PC-9 (cell line): ENCODE results near the gene CREBBP. TPM values are rescaled to one million over a fixed set of nuclear protein-coding genes. Genes with fewer than 3 reads are reported as not detected.

Experiments used
- BruUV-seq: library from RNA; stranded (reverse); fragments of 400-500 nt; replicated peaks from 2 replicates; lab custom pipeline; 2021; lab: Mats Ljungman, UMichigan
- CTCF ChIA-PET: fragments of 300-600 bp; sonication (Branson Sonifier 250); formaldehyde crosslinking; loops from one replicate; lab custom pipeline; 2022; ENCODE audit warnings: antibody characterized with exemption; lab: Charles Lee
- POLR2A ChIA-PET: fragments of 300-600 bp; sonication (Branson Sonifier 250); formaldehyde crosslinking; loops from one replicate; lab custom pipeline; 2022; ENCODE audit warnings: antibody characterized with exemption; ENCODE audit not compliant: unreplicated experiment; lab: Charles Lee
- DNase-seq, 2 experiments: peaks; one replicate each; pipeline versions ENCODE4 v3.0.0 to v3.0.0-alpha.2; 2015 to 2022; ENCODE audit warnings: mixed read lengths in 1 of 2
- H2AFZ ChIP-seq: fragments of 200-600 bp; sonication (generic); 2 replicates; pipeline ENCODE4 v1.8.1; 2017; ENCODE audit warnings: antibody characterized with exemption
- H3F3A ChIP-seq: fragments of 200-600 bp; sonication (generic); 2 replicates; pipeline ENCODE4 v1.8.1; 2017; ENCODE audit warnings: antibody characterized with exemption, mild to moderate bottlenecking, low read depth; ENCODE audit not compliant: insufficient read depth
- H3K27ac ChIP-seq: fragments of 200-600 bp; sonication (generic); 2 replicates; pipeline ENCODE4 v1.6.1; 2016; ENCODE audit warnings: mixed run types
- H3K27me3 ChIP-seq: fragments of 200-600 bp; sonication (generic); 2 replicates; pipeline ENCODE4 v1.6.1; 2016; ENCODE audit warnings: low read depth, mixed run types; ENCODE audit not compliant: insufficient read depth
- H3K36me3 ChIP-seq: fragments of 200-600 bp; sonication (generic); 2 replicates; pipeline ENCODE4 v1.6.1; 2016; ENCODE audit warnings: low read depth, mixed run types
- H3K4me1 ChIP-seq: fragments of 200-600 bp; sonication (generic); replicated peaks from 2 replicates; pipeline ENCODE4 v1.6.1; 2016; ENCODE audit warnings: mixed run types; ENCODE audit not compliant: insufficient read depth
- H3K4me2 ChIP-seq: fragments of 200-600 bp; sonication (generic); 2 replicates; pipeline ENCODE4 v1.6.1; 2017; ENCODE audit warnings: mixed run types
- H3K4me3 ChIP-seq: fragments of 200-600 bp; sonication (generic); 2 replicates; pipeline ENCODE4 v1.6.1; 2016; ENCODE audit warnings: mixed run types
- H3K79me2 ChIP-seq: fragments of 200-600 bp; sonication (generic); 2 replicates; pipeline ENCODE4 v1.6.1; 2017; ENCODE audit warnings: low read depth, mixed run types
- H3K9me2 ChIP-seq: fragments of 200-600 bp; sonication (generic); 2 replicates; pipeline ENCODE4 v1.8.1; 2017; ENCODE audit warnings: mild to moderate bottlenecking; ENCODE audit not compliant: insufficient read depth
- H3K9me3 ChIP-seq: fragments of 200-600 bp; sonication (generic); 2 replicates; pipeline ENCODE4 v1.8.1; 2016; ENCODE audit warnings: low read depth; ENCODE audit not compliant: insufficient read depth
- H4K20me1 ChIP-seq: fragments of 200-600 bp; sonication (generic); 2 replicates; pipeline ENCODE4 v1.8.1; 2017; ENCODE audit not compliant: insufficient read depth
- EZH2 ChIP-seq: fragments of 200-600 bp; sonication (generic); IDR thresholded peaks from 2 replicates; pipeline ENCODE4 v1.8.0; 2017; ENCODE audit warnings: antibody characterized with exemption, low read depth
- intact Hi-C: fragments of 100-400 bp; cut with micrococcal nuclease; formaldehyde crosslinking; loops from one replicate; pipeline ENCODE4 v1.10.0; 2022; ENCODE audit not compliant: unreplicated experiment
- total RNA-seq: library from RNA; stranded (reverse); gene quantifications from 2 replicates; pipeline ENCODE4 v1.2.3, GENCODE V29; 2021
- TF ChIP-seq, protein P1 (sequence below): fragments of 200-600 bp; sonication (generic); conservative IDR thresholded peaks from 2 replicates; pipeline ENCODE4 v1.6.1; 2017; ENCODE audit warnings: mixed run types, antibody characterized with exemption, mild to moderate bottlenecking, moderate library complexity

The CREBBP gene
- total RNA-seq, 1 experiment from 2014 or later: 74.9 TPM

DNA sequence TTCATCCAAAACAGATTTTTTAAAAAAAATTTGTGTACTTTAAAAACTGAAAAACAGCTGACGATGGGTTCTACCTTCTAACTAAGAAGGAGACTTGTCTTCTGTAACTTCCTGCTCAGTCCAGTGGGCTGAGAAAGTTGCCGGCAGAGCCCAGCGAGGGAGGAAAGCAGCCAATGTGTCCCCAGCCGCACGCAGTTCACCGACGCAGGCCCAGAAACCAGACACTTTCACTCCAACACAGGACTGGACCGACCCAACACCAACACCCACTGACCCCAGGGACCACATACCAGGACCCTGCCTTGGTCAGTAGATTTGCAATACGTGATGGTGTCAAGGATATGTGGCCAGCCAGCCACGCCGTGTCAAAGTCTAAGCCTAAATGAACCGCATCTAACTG, 188.8 kb downstream of the CREBBP start:
- TF ChIP-seq EZH2: no peak
- TF ChIP-seq, protein P1, sequence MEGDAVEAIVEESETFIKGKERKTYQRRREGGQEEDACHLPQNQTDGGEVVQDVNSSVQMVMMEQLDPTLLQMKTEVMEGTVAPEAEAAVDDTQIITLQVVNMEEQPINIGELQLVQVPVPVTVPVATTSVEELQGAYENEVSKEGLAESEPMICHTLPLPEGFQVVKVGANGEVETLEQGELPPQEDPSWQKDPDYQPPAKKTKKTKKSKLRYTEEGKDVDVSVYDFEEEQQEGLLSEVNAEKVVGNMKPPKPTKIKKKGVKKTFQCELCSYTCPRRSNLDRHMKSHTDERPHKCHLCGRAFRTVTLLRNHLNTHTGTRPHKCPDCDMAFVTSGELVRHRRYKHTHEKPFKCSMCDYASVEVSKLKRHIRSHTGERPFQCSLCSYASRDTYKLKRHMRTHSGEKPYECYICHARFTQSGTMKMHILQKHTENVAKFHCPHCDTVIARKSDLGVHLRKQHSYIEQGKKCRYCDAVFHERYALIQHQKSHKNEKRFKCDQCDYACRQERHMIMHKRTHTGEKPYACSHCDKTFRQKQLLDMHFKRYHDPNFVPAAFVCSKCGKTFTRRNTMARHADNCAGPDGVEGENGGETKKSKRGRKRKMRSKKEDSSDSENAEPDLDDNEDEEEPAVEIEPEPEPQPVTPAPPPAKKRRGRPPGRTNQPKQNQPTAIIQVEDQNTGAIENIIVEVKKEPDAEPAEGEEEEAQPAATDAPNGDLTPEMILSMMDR: no peak
- Histone ChIP-seq H3K4me1 (no peaks in the 10 kb centered on the region), H3K27ac (no peak overlapping the region), H3K9me3 (no peaks in the 10 kb centered on the region), H3K36me3 (no peaks in the 10 kb centered on the region), H2AFZ (no peak overlapping the region), H4K20me1 (peaks cover 30% of the 10 kb centered on the region), H3K4me2 (no peak overlapping the region), H3K79me2 (peaks cover 14% of the 10 kb centered on the region; the same call in 1 of the 2 replicates), H3K9me2 (no peaks in the 10 kb centered on the region), H3F3A (peaks cover 6% of the 10 kb centered on the region), H3K27me3 (no peaks in the 10 kb centered on the region), H3K4me3 (no peak overlapping the region)
- ChIA-PET POLR2A (interaction anchor here (0.6 kb wide), 1 partner anchor 461 kb away, joined by 5 read pairs; no protein-coding TSS in a partner anchor), CTCF (no interaction called here)
- BruUV-seq: no TSS peak
- intact Hi-C loops: loop anchor here (5.0 to 10.0 kb wide), 2 partner anchors 563 to 711 kb away; no protein-coding TSS in a partner anchor
- DNase-seq: no peak

DNA sequence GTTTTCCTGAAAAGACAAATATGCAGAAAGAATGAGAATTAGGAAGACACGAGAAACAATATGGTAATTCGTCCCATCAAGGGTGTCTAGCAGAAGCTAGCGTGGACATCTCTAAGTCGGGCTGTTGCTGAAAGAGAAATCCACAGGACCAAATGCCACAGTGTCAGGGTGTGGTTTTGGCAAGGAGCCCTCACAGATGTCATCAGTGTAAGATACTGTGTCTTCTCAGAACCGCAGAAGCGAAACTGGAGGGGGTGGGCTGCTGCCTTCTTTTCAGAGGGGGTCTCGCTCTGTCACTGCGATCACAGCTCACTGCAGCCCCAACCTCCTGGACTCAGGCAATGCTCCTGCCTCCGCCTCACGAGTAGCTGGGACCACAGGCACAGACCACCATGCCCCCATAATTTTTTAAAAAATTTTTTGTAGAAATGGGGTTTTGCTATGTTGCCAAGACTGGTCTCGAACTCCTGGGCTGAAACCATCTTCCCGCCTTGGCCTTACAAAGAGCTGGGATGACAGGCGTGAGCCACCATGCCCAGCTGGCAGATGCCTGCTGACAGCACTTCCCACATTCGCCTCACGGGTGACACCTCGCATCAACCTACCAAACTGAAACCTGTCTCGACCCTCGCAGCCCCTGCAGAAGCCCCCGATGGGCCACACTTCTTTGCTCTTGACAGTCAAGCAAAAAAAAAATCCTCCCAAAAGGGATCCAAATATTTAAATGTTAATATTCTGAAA, 189.4 kb downstream of the CREBBP start:
- intact Hi-C loops: loop anchor here (1.0 to 10.0 kb wide), 3 partner anchors 188 to 711 kb away; no protein-coding TSS in a partner anchor
- no peaks in the 10 kb centered on the region for H3K9me3 ChIP-seq
- H3K79me2 ChIP-seq: peaks cover 9% of the 10 kb centered on the region; the same call in 1 of the 2 replicates
- H3K4me2 ChIP-seq: no peak overlapping the region
- no peak overlapping the region for H2AFZ ChIP-seq
- peaks cover 4% of the 10 kb centered on the region; the same call in 1 of the 2 replicates for H3F3A ChIP-seq
- no peak overlapping the region for H3K4me3 ChIP-seq
- CTCF ChIA-PET: interaction anchor here (1.0 kb wide), 1 partner anchor 14 kb away, joined by 5 read pairs; no protein-coding TSS in a partner anchor
- H3K9me2 ChIP-seq: no peaks in the 10 kb centered on the region
- H4K20me1 ChIP-seq: peaks cover 24% of the 10 kb centered on the region
- no peak for DNase-seq
- BruUV-seq: no TSS peak
- H3K27me3 ChIP-seq: no peaks in the 10 kb centered on the region
- TF ChIP-seq, protein P1: no peak
- TF ChIP-seq EZH2: no peak
- POLR2A ChIA-PET: interaction anchor here (0.6 kb wide), 1 partner anchor 462 kb away, joined by 5 read pairs; no protein-coding TSS in a partner anchor
- no peaks in the 10 kb centered on the region for H3K36me3 ChIP-seq
- H3K4me1 ChIP-seq: no peaks in the 10 kb centered on the region
- H3K27ac ChIP-seq: no peak overlapping the region

DNA sequence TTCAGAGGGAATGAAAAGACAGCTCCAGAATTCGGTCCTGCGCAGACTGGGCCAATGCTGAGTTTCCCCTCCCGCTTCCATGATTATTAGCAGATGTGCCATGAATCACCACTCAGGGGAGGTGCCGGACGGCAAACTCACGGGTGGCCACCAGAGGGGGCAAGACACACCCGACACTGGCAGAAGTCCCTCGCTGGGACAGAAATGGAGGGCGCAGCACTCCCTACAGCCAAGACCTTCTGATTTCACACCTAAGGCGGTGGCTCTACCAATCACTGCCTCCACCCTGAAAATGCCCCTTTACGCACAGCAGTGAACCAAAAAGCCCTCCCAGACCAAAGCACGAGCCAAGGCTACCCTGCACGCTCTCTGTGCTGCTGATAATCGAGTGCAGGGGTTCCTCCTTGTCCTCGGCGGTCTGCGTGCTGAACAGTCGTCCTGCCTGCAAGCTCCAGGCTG, 190.0 kb downstream of the CREBBP start:
- intact Hi-C loops: loop anchor here (1.0 to 10.0 kb wide), 3 partner anchors 189 to 712 kb away; no protein-coding TSS in a partner anchor
- H3K9me3 ChIP-seq: no peaks in the 10 kb centered on the region
- H3F3A ChIP-seq: peaks cover 4% of the 10 kb centered on the region; the same call in 1 of the 2 replicates
- peak; percentile 54 to 86 for DNase-seq
- ChIA-PET CTCF (interaction anchor here (1.0 kb wide), 1 partner anchor 14 kb away, joined by 5 read pairs; no protein-coding TSS in a partner anchor), POLR2A (interaction anchor here (0.7 kb wide), 1 partner anchor 703 kb away, joined by 3 read pairs; no protein-coding TSS in a partner anchor)
- H3K4me2 ChIP-seq: no peak overlapping the region
- peaks cover 17% of the 10 kb centered on the region for H4K20me1 ChIP-seq
- no peak overlapping the region for H3K27ac ChIP-seq
- H3K79me2 ChIP-seq: peaks cover 3% of the 10 kb centered on the region; the same call in 1 of the 2 replicates
- H3K4me1 ChIP-seq: no peaks in the 10 kb centered on the region
- no TSS peak for BruUV-seq
- H3K9me2 ChIP-seq: no peaks in the 10 kb centered on the region
- no peaks in the 10 kb centered on the region for H3K27me3 ChIP-seq
- H3K4me3 ChIP-seq: no peak overlapping the region
- no peak overlapping the region for H2AFZ ChIP-seq
- TF ChIP-seq, protein P1: peak; percentile 84
- TF ChIP-seq EZH2: no peak
- no peaks in the 10 kb centered on the region for H3K36me3 ChIP-seq
